Sciatic nerve (tissue), 2 donors: ENCODE results near the gene RPL36. TPM values are rescaled to one million over a fixed set of nuclear protein-coding genes. Genes with fewer than 3 reads are reported as not detected.

ENCODE experiments used
- ATAC-seq: fragments of 200-7000 bp; cut with Tn5 transposase; one replicate; pipeline ENCODE4 v1.9.1; 2020; ENCODE audit warnings: mild to moderate bottlenecking, moderate library complexity
- DNase-seq: peaks from one replicate; pipeline ENCODE4 v3.0.0-alpha.2; 2020; ENCODE audit warnings: low spot score
- intact Hi-C: fragments of 100-400 bp; cut with DNase I; formaldehyde crosslinking; loops from one replicate; pipeline ENCODE4 v1.14.2; 2022
- total RNA-seq: library from RNA; stranded (reverse); fragmentation: NEBNext Ultra II Directional; extraction: Animal tissue kit (Norgen Biotek cat#: 25700); gene quantifications from one replicate; pipeline ENCODE4 v1.2.1, GENCODE V29; 2021
- donor health status: DM: no; HTN: no; CAD: no.
- donor health status: DM: no; HTN: no; CAD: no.

Gene RPL36
- total RNA-seq, result 601 TPM

DNA sequence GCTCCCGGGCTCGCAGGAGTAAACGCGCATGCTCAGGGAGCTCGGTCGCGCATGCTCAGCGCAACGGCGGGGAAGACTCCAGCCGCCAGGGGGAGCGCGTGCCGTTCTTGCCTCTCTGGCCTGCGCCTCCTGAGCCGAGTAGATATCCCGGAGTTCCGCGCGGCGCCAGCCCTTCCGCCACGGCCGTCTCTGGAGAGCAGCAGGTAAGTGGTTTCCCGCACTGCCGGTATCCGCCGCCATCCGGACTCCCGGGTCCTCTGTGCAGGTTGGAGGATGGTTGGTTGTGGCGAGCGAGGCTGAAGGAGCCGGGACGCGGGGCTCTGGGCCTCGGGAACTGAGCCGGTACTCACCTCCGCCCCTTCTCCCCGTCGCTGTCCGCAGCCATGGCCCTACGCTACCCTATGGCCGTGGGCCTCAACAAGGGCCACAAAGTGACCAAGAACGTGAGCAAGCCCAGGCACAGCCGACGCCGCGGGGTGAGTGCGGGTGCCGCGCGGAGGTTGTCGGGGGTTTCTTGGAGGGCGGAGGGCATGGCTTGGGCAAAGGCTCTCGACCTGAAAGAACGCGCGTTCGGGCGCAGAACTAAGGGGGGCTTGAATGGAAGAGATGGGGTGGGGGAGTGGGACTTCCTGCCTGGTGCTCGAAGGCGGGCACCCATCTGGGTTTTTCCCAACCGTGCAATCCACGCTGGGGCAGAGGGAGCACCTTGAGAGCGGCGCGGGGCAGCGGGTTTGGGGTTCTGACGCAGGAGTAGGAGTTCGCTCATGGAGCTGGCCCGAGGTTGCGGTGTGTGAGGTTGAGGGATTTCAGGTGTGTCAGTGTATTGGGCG is at the start of gene RPL36:
Gene RPL36, plus strand, starts transcription at position 171 of the 830 bp plus-strand sequence. Its CDS starts 213 bp downstream, at position 384.
- peak; percentile 89 for ATAC-seq
- intact Hi-C loops, result no loop called here

DNA sequence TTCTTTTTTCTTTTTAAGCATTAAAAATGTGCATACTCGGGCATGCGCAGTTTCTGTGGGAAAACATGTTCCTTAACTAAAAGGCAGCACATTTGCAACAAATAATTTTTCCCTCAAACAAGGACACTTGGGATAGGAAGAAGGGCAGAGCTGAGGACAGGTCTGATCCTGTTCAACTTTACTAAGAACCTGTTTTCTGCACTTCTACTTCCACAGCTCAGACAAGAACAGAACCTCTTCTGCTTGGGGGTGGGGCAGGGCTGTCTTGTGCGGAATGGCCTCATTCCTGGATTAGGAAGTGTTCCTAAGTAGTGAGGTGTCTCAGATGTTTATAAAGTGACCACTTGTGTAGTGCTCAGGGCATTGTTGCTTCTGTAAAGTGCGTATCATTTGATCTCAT is 48.9 kb upstream of the RPL36 start:
- DNase-seq (no peak), ATAC-seq (no peak)
- intact Hi-C loops, result no loop called here

More for the DNA sequence above, at the start of gene RPL36:
- DNase-seq, result peak; percentile 99

DNA sequence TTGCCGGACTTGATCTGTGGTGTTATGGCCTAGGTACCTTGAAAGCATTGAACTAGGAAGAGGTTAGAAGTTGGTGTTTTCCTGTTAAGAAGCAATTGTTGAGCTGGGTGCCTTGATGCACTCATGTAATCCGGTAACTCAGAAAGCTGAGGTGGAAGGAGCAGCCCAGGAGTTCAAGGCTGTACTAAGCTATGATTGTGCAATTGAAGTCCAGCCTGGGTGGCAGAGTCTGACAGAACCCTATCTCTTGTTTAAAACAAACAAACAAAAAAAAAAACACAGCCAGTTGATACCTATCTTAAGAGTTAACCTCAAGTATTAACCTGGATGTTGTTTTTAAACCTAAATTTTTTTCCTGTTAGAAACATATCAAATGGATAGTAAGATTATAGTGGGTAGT is 47.9 kb upstream of the RPL36 start:
- intact Hi-C loops, result no loop called here
- DNase-seq (no peak), ATAC-seq (no peak)

DNA sequence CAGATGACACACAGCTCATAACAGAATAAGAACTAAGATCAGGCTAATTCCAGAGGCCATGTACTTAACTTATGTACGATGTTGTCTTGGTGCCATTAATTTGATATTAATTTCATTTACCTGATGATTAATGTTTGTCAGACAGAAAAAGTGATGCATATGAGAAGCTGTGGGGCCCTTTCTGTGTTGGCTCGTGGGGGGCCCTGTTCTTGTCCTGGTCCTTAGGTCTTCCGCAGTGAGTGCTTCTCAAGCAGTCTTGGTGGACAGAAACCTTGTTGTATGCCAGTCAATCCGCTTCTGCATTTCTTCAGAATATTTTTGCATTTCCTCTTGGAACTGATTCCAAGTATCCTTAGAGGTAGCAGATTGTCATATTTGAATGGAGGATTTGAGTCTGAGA is 47.0 kb upstream of the RPL36 start:
- DNase-seq (no peak), ATAC-seq (no peak)
- intact Hi-C loops, result no loop called here

DNA sequence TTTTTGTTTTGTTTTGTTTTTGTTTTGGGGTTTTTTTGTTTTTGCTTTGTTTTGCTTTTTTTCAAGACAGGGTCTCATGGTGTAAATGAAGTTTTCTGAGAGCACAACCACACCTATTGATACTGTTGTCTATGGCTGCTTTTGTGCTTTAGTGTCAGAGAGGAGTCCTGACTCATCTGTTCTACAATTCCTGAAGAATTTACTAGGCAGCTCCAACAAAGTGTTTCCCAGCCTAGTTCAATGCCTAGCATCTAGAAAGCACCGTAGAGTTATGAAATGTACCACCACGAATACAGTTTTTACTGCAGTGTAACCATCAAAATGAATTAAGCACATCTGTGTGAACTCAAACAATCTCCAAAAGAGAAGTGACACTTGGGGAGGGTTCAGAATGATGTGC is 46.1 kb upstream of the RPL36 start:
- DNase-seq (no peak), ATAC-seq (no peak)
- intact Hi-C loops, result no loop called here

DNA sequence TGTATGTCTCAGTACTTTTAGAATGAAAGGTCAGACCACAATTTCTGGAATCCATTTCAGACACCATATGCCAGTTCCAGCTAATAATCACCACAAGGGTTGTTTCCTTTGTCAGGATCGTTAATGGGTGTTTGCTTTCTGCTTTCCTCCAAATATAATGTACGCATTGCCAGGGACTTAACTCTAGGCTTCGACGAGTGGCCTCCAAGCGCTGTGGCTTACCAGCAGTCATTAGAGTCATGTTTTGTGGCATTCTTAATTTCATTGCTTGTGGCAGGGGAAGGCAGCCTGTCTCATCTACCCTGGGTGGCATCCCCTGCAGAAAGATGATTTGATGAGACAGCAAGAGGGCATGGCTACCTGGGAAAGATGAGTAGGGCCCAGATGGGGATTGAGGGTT is 44.7 kb upstream of the RPL36 start:
- DNase-seq, result peak; percentile 7
- intact Hi-C loops, result no loop called here
- ATAC-seq, result no peak

DNA sequence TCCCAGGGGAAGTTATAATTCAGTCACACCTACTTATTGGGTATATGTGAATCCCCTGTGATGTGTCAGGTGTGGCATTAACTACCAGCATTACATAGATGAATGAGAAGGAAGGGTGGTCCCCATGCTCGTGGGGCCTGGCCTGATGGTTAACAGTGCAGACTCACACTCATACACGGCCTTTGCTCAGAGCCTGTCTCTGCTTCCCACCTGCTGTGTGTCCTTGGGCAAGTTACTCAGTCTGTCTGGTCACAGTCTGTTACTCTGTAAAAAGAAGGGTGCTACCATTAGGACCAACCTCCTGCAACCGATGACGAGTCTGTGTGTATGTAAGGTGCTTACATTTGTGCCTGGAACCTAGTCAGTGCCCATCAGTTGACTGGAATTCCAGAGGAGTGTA is 43.4 kb upstream of the RPL36 start:
- ATAC-seq (no peak), DNase-seq (no peak)
- intact Hi-C loops, result no loop called here

DNA sequence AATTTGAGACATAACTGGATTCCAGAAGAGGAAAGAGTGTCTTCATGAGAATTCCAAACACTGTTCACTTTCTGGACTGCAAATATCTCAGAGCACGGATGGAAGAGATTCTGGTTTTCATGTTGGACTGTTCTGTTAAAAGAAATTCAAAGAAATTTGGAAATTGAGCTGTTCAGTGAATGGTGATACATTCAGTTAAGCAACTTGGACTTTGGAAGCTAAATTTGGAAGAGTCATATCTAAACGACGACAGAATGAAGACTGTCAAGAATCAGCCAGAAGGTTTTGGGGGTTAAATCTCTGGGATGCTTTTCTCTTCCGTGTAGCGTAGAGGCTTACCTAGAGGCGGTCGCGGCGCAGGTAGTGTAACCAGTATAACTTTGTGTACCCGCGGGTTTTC is 41.6 kb upstream of the RPL36 start:
- DNase-seq (no peak), ATAC-seq (no peak)
- intact Hi-C loops, result no loop called here

DNA sequence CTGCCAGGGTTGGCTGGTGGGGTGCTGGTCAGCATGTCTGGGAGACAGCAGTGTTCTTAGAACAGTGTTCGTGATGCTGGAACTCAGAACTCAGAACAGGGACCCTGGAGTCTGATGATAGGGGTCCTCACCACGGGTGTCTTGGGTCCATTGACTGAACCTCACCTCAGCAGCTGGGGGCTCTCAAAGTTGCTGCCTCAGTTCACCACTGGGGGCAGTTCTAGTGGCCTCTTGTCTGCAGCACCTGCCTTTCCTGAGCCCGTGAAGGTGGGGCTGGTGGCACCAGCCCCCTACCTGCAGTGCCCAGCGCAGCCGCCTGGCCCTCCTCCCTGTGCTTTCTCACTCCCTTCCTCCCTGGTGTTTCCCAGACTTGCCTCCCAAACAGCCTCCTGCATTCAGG is 38.7 kb upstream of the RPL36 start:
- no peak for DNase-seq
- no peak for ATAC-seq
- intact Hi-C loops, result no loop called here

DNA sequence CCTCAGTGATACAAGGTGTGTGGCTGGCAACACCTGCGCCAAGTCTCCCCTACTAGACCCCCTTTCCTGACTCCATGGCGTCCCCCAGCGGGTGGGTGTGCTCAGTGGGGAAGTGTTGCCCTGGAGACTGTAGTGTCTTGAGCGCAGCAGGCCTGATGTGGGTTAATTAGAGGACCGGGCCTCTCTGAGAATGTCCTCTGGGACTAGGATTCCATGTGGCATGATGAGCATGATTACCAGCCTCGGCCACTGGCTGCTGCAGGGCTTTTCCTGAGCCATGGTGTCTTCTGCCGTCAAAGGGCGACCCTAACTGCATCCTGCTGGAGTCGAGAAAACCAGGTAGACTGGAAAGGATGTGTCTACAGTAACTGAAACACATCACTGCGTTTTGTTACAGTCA is 37.8 kb upstream of the RPL36 start:
- ATAC-seq (no peak), DNase-seq (no peak)
- intact Hi-C loops, result no loop called here

DNA sequence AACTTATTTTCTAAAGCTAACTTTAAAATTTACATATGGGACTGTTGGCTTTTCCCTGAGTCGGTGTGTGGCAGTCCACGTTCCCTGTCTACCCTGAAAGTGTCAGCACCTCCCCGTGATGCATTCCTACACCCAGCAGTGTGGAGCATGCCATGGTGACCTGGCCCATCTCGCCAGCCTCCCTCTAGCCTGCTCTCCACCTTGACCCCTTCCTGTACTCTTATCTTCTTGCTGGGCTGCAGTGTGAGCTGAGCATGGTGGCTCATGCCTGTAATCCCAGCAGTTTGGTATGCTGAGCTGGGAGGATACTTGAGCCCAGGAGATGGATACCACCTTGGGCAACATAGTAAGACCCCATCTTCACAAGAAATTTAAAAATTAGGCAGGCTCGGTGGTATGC is 35.2 kb upstream of the RPL36 start:
- intact Hi-C loops, result no loop called here
- ATAC-seq (no peak), DNase-seq (no peak)

DNA sequence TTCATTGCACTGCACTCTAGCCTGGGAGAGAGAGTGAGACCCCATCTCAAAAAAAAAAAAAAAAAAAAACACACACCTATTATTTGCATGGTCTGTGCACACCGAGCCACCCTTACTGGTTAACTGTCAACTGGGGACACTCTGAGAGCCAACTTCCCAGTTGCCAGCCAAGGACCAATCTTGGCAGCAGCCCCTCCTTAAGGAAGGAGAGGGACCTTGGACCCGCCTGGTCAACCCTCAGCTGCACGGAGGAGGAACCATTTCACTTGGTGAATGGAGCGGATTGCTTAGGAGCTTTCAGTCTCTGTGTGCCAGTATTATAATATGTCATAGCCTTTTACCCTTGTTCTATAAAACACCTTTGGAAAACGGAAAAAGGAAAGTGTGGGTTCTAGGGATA is 34.7 kb upstream of the RPL36 start:
- no peak for DNase-seq
- intact Hi-C loops, result no loop called here
- ATAC-seq, result no peak

DNA sequence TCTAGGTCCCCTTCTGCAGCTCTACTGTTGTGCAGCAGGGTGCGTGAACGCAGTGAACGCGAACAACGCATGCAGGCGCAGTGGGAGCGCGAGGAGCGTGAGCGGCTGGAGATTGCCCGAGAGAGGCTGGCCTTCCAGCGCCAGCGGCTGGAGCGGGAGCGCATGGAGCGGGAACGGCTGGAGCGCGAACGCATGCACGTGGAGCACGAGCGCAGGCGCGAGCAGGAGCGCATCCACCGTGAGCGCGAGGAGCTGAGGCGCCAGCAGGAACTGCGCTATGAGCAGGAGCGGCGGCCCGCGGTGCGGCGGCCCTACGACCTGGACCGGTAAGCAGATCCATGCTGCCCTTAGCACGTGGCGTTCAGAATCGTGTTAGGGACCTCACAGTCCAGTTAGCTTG is 28.6 kb upstream of the RPL36 start:
- ATAC-seq (no peak), DNase-seq (no peak)
- intact Hi-C loops, result no loop called here

DNA sequence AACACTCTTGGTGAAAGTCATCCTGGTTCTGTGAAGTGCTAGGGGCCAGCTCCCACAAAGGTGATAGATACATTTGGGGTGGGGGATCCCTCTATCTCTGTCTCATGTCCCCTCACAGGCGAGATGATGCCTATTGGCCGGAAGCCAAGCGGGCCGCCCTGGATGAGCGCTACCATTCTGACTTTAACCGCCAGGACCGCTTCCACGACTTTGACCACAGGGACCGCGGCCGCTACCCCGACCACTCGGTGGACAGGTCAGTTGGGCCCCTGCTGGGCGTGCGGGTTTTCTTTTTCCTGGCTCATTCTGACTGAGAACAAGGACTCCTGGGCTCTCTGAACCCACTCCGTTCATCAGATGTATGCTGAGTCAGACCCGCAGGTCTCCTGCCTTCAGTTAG is 26.2 kb upstream of the RPL36 start:
- DNase-seq (no peak), ATAC-seq (no peak)
- intact Hi-C loops, result no loop called here

DNA sequence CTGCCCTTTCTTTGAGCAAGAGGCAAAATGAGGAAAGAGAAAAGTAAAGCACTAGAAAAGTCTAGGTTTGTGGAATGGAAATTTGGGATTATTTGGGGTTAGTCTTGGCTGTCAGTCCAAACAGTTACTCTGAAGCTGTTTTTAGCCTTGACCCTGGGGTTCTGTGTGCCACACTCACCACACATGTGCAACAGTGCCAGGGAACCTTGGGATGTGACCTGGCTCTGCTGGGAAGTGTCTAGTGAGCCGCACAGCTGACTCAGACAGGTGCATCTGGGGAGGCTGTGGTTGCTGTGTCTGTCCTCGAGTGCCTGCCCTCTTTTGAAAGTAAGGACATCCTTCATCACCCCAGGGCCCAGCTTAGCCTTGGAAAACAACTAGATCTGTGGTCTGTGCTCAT is 25.6 kb upstream of the RPL36 start:
- intact Hi-C loops, result no loop called here
- DNase-seq (no peak), ATAC-seq (no peak)

DNA sequence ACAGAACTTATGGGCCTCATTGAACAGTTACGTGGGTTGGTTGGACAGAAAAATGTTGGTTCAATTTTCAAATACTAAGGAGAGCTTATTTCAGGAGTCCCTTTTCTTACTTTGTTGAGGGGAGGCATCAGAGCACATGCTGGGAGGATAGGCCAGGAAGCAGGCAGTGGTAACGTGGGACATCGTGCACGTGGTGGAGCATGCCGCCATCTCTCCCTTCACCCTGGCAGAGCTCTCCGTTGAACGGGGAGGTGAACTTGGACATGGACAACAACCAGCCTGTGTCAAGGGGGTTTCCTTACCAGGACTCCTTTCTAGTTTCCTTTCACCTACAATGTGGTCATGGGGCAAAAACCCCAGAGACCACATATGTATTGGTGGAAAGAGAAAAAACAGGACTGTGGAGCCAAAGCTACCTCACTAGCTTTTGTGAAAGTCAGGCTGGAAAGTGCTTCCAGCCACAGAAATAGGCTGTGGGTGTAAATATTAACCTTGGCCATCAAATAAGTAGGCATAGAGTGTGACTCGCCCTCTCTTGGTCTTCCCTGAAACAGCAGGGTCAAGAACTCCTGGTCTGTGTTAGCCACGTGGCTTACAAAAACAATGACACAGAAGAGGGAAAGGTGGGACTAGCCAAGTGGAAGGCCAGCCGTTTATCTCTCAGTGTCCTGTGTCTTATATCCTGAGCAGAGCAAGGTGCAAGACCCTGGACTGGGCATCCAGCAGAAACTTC is 24.1 kb upstream of the RPL36 start:
- ATAC-seq, result peak; percentile 21
- intact Hi-C loops, result no loop called here

DNA sequence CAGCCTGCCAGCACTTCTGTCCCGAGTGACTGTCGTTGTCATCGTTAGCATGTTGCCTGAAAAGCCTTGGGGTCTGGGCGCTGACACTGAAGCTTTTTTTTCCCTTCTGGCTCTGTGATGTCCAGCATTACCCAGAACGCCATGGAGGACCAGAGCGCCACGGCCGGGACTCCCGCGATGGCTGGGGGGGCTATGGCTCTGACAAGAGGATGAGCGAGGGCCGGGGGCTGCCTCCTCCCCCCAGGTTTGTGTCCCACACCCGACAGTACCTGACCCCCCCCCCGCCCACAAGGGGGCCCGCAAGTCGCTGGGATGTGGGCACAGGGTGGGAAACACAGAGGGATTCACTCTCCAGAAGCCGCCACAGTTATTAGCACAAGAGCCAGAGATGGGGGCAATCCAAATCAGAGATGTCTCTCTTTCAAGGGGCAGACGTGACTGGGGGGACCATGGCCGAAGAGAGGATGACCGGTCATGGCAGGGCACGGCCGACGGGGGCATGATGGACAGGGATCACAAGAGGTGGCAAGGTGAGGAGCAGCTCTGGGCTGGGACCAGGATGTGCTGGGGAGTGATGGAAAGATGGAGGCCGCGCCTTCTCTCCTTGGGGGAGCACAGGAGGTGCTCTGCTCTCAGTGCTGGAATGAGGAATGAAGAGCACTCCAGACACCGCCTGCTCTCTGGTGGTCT is 23.0 kb upstream of the RPL36 start:
- intact Hi-C loops, result no loop called here
- ATAC-seq, result no peak
- DNase-seq, result no peak

More for the DNA sequence above, 24.1 kb upstream of the RPL36 start:
- no peak for DNase-seq

DNA sequence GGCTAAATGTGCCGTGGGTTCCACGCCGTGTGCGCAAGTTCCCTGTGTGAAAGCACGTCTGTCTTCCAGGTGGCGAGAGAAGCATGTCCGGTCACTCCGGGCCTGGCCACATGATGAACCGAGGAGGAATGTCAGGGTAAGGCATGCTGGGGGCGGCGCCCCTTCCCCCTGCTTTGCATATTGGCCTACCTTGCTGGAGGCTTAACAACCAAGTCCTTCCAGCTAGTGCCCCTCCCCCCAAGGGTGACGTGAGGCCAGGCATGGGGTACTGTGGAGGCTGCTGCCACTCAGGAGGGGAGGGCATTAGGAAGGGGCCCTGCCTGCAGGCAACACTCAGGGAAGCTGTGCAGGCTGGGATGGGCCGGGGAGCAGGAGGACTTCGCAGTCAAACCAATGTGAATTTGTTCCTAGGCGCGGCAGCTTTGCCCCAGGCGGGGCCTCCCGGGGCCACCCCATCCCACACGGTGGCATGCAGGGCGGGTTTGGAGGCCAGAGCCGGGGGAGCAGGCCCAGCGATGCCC is 22.3 kb upstream of the RPL36 start:
- no peak for ATAC-seq
- no peak for DNase-seq
- intact Hi-C loops, result no loop called here

DNA sequence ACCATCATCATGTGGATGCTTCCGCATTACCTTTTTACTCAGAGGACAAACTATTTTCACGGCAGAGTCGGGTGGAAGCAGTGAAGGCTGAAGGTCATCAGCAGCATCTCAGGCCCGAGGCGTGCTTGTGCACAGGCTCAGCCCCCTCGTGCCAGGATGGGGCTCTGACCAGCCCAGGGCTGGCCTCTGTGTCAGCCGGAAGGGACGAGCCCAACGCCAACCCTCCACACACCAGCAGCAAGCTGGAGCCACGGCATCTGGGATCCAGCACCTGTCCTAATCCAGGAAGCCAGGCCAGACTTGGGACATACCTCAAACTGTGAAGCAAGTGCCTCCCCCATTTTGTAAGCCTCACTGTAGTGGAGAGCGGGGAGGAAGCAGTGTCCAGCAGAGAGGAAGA is 20.9 kb upstream of the RPL36 start:
- ATAC-seq, result no peak
- intact Hi-C loops, result no loop called here
- no peak for DNase-seq

DNA sequence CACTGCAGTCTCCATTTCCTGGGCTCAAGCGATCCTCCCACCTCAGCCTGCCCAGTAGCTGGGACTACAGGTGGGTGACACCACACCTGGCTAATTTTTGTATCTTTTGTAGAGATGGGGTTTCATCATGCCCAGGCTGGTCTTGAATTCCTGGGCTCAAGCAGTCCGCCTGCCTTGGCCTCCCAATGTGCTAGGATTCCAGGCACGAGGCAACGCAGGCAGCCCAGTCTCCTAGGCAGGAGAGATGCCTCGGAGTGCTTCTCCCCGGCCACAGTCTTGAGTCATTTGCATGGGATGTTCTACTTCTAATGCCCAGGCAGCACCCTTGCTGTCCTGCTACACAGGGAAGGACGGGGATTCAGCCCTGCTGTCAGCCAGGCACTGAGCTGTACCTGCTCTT is 18.5 kb upstream of the RPL36 start:
- DNase-seq (no peak), ATAC-seq (no peak)
- intact Hi-C loops, result no loop called here
